Loucy (cell line): ENCODE measurements around the gene DNTTIP2.

ENCODE experiments used
- EZH2phosphoT487 ChIP-seq: fragments of 200-600 bp; IDR thresholded peaks from 2 replicates; pipeline ENCODE4 v1.6.1; 2018; ENCODE audit warnings: antibody characterized with exemption, mild to moderate bottlenecking, moderate library complexity, borderline replicate concordance
- TF ChIP-seq, protein P1 (sequence below): fragments of 200-600 bp; sonication (generic); conservative IDR thresholded peaks from 2 replicates; pipeline ENCODE4 v1.5.1; 2014; ENCODE audit warnings: mild to moderate bottlenecking, antibody characterized with exemption, low read length

DNA sequence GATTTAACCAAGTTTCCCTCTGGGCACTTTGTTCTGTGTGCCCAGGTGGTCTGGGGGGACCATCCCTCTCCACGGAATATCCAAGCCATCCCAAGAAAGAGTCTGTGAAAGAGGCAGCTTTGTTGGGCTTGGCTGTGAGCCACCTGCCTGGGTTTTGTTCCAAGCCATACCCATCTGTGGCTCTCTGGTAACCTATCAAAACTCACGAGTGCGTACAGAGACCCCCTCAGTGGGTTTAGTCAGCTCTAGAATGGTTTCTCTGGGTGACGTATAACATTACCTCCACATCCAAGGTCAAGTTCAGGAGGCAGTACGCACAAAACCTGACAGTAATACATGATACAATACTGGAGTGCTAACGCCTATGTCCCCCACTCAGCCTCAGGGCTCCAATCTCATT lies 54.2 kb downstream of the DNTTIP2 start:
- TF ChIP-seq, protein P1, sequence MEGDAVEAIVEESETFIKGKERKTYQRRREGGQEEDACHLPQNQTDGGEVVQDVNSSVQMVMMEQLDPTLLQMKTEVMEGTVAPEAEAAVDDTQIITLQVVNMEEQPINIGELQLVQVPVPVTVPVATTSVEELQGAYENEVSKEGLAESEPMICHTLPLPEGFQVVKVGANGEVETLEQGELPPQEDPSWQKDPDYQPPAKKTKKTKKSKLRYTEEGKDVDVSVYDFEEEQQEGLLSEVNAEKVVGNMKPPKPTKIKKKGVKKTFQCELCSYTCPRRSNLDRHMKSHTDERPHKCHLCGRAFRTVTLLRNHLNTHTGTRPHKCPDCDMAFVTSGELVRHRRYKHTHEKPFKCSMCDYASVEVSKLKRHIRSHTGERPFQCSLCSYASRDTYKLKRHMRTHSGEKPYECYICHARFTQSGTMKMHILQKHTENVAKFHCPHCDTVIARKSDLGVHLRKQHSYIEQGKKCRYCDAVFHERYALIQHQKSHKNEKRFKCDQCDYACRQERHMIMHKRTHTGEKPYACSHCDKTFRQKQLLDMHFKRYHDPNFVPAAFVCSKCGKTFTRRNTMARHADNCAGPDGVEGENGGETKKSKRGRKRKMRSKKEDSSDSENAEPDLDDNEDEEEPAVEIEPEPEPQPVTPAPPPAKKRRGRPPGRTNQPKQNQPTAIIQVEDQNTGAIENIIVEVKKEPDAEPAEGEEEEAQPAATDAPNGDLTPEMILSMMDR, result no peak
- no peak for TF ChIP-seq EZH2phosphoT487
